G401 (cell line): Measurements from ENCODE around the gene ZBED5. TPM values are rescaled to one million over a fixed set of nuclear protein-coding genes. Genes with fewer than 3 reads are reported as not detected.

ENCODE experiments used
- DNase-seq: peaks from one replicate; pipeline ENCODE4 v3.0.0-alpha.2; 2015; ENCODE audit warnings: low spot score
- in situ Hi-C: cut with HindIII; loops from 2 replicates; pipeline ENCODE4 v1.10.0; 2016; ENCODE audit warnings: low sequenced_read_pairs, mixed read lengths
- total RNA-seq: library from RNA; depleted of rRNA; stranded (reverse); fragments of >200 nt; shearing (Covaris generic); gene quantifications from 2 replicates; pipeline ENCODE4 v1.2.3, GENCODE V29; 2014; rRNA removed

Gene ZBED5
- total RNA-seq, 1 experiment from 2014 or later = 24.9 TPM

DNA sequence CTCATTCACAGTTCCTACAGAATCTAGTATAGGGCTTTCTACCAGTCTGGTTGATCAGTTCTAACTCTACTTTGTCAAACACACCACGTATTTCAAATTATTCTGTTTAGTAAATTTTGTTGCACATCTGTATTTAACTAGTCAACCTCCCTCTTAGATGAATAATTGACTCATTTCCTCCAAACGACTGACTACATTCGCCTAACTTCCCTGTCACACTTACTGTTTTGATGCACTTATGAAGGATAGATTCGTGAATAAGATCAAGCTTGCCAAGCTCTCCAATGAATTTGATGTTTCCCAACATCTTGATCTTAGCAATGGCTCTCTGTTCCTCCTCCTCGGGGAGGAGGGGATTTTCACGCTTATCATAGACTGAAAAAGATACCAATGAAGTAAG, 54.2 kb downstream of the ZBED5 start:
- in situ Hi-C loops = no loop called here
- no peak for DNase-seq

Other genes starting within 250 kb of the ZBED5 start
- 3.9 and 4.1 TPM in 2 replicates for gene IRAG1, start 164.3 kb downstream of the ZBED5 start, total RNA-seq
- 16.7 and 34.0 TPM in 2 replicates for gene CTR9, start 106.8 kb downstream of the ZBED5 start, total RNA-seq
- 592 and 772 TPM in 2 replicates for gene EIF4G2, start 49.1 kb downstream of the ZBED5 start, total RNA-seq